GM23338 (cell line): Measurements from ENCODE around the gene COBL.

Source experiments
- CREB1 ChIP-seq: fragments of 250-450 bp; sonication (Bioruptor Pico); IDR thresholded peaks from 2 replicates; pipeline ENCODE4 v1.5.0; 2020; ENCODE audit warnings: low read depth, mild to moderate bottlenecking, moderate library complexity
- CTCF ChIP-seq, 2 experiments: fragments of 200-600 bp in 1 of 2; sonication (generic) in 1 of 2; conservative IDR thresholded peaks; 2 replicates each; pipeline versions ENCODE4 v1.5.1 to v1.6.1; 2016 to 2017; ENCODE audit warnings: antibody characterized with exemption in 2 of 2, low read depth in 2 of 2, mild to moderate bottlenecking in 2 of 2, moderate library complexity in 1 of 2
- ETS1 ChIP-seq: IDR thresholded peaks from 2 replicates; pipeline ENCODE4 v1.6.1; 2016; ENCODE audit warnings: antibody characterized with exemption
- EZH2 ChIP-seq: fragments of 200-600 bp; sonication (generic); IDR thresholded peaks from one replicate; pipeline ENCODE4 v1.8.0; 2017; ENCODE audit warnings: antibody characterized with exemption, mild to moderate bottlenecking, low read depth; ENCODE audit not compliant: unreplicated experiment
- EZH2phosphoT487 ChIP-seq: fragments of 200-600 bp; sonication (generic); IDR thresholded peaks from one replicate; pipeline ENCODE4 v1.8.1; 2018; ENCODE audit warnings: antibody characterized with exemption; ENCODE audit not compliant: unreplicated experiment
- POLR2AphosphoS5 ChIP-seq: IDR thresholded peaks from 2 replicates; pipeline ENCODE4 v1.6.1; 2016; ENCODE audit warnings: antibody characterized with exemption, low read depth
- REST ChIP-seq: IDR thresholded peaks from one replicate; pipeline ENCODE4 v1.6.1; 2018; ENCODE audit warnings: antibody characterized with exemption; ENCODE audit not compliant: unreplicated experiment
- STAT1 ChIP-seq: IDR thresholded peaks from one replicate; pipeline ENCODE4 v1.6.1; 2016; ENCODE audit warnings: antibody characterized with exemption; ENCODE audit not compliant: unreplicated experiment
- ZNF114 ChIP-seq: fragments of 250-450 bp; sonication (Bioruptor Pico); IDR thresholded peaks from 2 replicates; pipeline ENCODE4 v1.5.0; 2020; ENCODE audit warnings: mild to moderate bottlenecking, moderate library complexity

- TF ChIP-seq CTCF (conservative IDR thresholded peaks at IDR 0.05; ENCODE audit: low read depth in 2 of 2) (no peak), REST (no peak), CREB1 (no peak), POLR2AphosphoS5 (no peak), ZNF114 (CRISPR knock-in tag) (no peak), EZH2 (no peak), STAT1 (no peak), ETS1 (no peak), EZH2phosphoT487 (no peak)
Measured at GRCh38 chr7:51069411-51070083, 247.1 kb downstream of the COBL start.
